B cell (primary cell): ENCODE measurements around the gene ORM1. TPM values are rescaled to one million over a fixed set of nuclear protein-coding genes. Genes with fewer than 3 reads are reported as not detected.

Source experiments
- ATAC-seq: fragments of 200-7000 bp; cut with Tn5 transposase; one replicate; pipeline ENCODE4 v1.10.0; 2021; ENCODE audit warnings: low read depth, mild to moderate bottlenecking, moderate number of reproducible peaks, moderate library complexity
- CTCF ChIA-PET: fragments of 350-600 bp; sonication (Branson Sonifier 250); formaldehyde crosslinking; loops from one replicate; lab custom pipeline; 2021; ENCODE audit warnings: antibody characterized with exemption, inconsistent platforms; lab: Charles Lee
- POLR2A ChIA-PET: fragments of 350-600 bp; sonication (Branson Sonifier 250); formaldehyde crosslinking; loops from one replicate; lab custom pipeline; 2021; ENCODE audit warnings: antibody characterized with exemption; lab: Charles Lee
- DNase-seq: peaks from one replicate; pipeline ENCODE4 v3.0.0; 2013
- H2AFZ ChIP-seq: 2 replicates; pipeline ENCODE4 v1.6.1; 2012; ENCODE audit warnings: mild to moderate bottlenecking, low read depth, low read length; ENCODE audit not compliant: insufficient read depth, poor library complexity, severe bottlenecking
- H3K27ac ChIP-seq, 2 donors: 1 replicate in 1 of 2; 2 replicates in 1 of 2; pipeline ENCODE4 v1.5.1; 2012 to 2013; ENCODE audit warnings: low read length in 2 of 2, mild to moderate bottlenecking in 2 of 2, moderate library complexity in 1 of 2
- H3K27me3 ChIP-seq, 4 experiments: fragments of 200-600 bp in 1 of 4; sonication (generic) in 1 of 4; replicated peaks in 1 of 4; 1 replicate in 2 of 4; 2 replicates in 2 of 4; pipeline versions ENCODE4 v1.6.1 to v1.7.0; 2013 to 2016; ENCODE audit warnings: low read length in 3 of 4, mild to moderate bottlenecking in 2 of 4, mixed read lengths in 1 of 4, moderate library complexity in 1 of 4; ENCODE audit not compliant: insufficient read depth in 4 of 4, control insufficient read depth in 3 of 4; ENCODE audit errors: control extremely low read depth in 1 of 4
- H3K36me3 ChIP-seq, 2 experiments: replicated peaks in 1 of 2; 1 replicate in 1 of 2; 2 replicates in 1 of 2; pipeline versions ENCODE4 v1.6.1 to v1.7.1; 2013; ENCODE audit warnings: low read length in 1 of 2; ENCODE audit not compliant: insufficient read depth in 2 of 2, control insufficient read depth in 1 of 2; ENCODE audit errors: control extremely low read depth in 1 of 2, extremely low read depth in 1 of 2
- H3K4me1 ChIP-seq, 2 donors: fragments of 200-600 bp in 1 of 2; sonication (generic) in 1 of 2; 1 replicate in 1 of 2; 2 replicates in 1 of 2; pipeline versions ENCODE4 v1.5.1 to v1.6.1; 2013 to 2017; ENCODE audit warnings: low read length in 2 of 2; ENCODE audit not compliant: control insufficient read depth in 2 of 2, insufficient read depth in 2 of 2
- H3K4me2 ChIP-seq: replicated peaks from 2 replicates; pipeline ENCODE3; 2012; ENCODE audit warnings: mild to moderate bottlenecking, low read depth, low read length; ENCODE audit not compliant: poor library complexity, severe bottlenecking
- H3K4me3 ChIP-seq, 5 experiments: fragments of 200-600 bp in 1 of 5; sonication (generic) in 1 of 5; 1 replicate in 3 of 5; 2 replicates in 2 of 5; pipeline versions ENCODE4 v1.5.1 to v1.7.0; 2011 to 2016; ENCODE audit warnings: low read length in 4 of 5, mild to moderate bottlenecking in 4 of 5, low read depth in 2 of 5, control low read depth in 1 of 5, moderate library complexity in 1 of 5; ENCODE audit not compliant: insufficient read depth in 1 of 5; ENCODE audit errors: control extremely low read depth in 1 of 5, extremely low read depth in 1 of 5
- H3K79me2 ChIP-seq: fragments of 200-600 bp; sonication (generic); one replicate; pipeline ENCODE4 v1.6.0; 2016; ENCODE audit warnings: low read length; ENCODE audit not compliant: control insufficient read depth, insufficient read depth
- H3K9ac ChIP-seq: fragments of 200-600 bp; sonication (generic); 2 replicates; pipeline ENCODE4 v1.6.1; 2017; ENCODE audit warnings: mild to moderate bottlenecking, low read length, moderate library complexity
- H3K9me3 ChIP-seq, 3 donors: one replicate each; pipeline versions ENCODE4 v1.6.1 to v1.7.1; 2013; ENCODE audit warnings: low read length in 2 of 3; ENCODE audit not compliant: control insufficient read depth in 2 of 3, insufficient read depth in 1 of 3; ENCODE audit errors: control extremely low read depth in 1 of 3
- H4K20me1 ChIP-seq: 2 replicates; pipeline ENCODE4 v1.6.0; 2012; ENCODE audit warnings: mild to moderate bottlenecking, low read length; ENCODE audit not compliant: insufficient read depth, control insufficient read depth, poor library complexity, severe bottlenecking
- H3K27ac Mint-ChIP-seq: one replicate; pipeline ENCODE4 v1.8.0; 2021; ENCODE audit warnings: mixed read lengths
- H3K27me3 Mint-ChIP-seq: one replicate; pipeline ENCODE4 v1.8.0; 2021; ENCODE audit warnings: mixed read lengths
- H3K4me1 Mint-ChIP-seq: one replicate; pipeline ENCODE4 v1.8.0; 2021; ENCODE audit warnings: mixed read lengths
- H3K4me3 Mint-ChIP-seq: one replicate; pipeline ENCODE4 v1.8.0; 2021; ENCODE audit warnings: mixed read lengths
- H3K9me3 Mint-ChIP-seq: one replicate; pipeline ENCODE4 v1.8.0; 2022; ENCODE audit warnings: mixed read lengths; ENCODE audit not compliant: insufficient read depth
- EZH2 ChIP-seq: IDR thresholded peaks from 2 replicates; pipeline ENCODE4 v1.6.1; 2012; ENCODE audit warnings: borderline replicate concordance, low read depth, mild to moderate bottlenecking, moderate library complexity, low read length; ENCODE audit not compliant: insufficient read depth, poor library complexity, severe bottlenecking
- WGBS: methylation state at CpG from one replicate; pipeline ENCODE4 v1.1.5; 2013; ENCODE audit warnings: missing lambda C conversion rate; ENCODE audit not compliant: insufficient coverage; 5-methylcytosine and 5-hydroxymethylcytosine counted together
- intact Hi-C: fragments of 100-400 bp; cut with micrococcal nuclease; formaldehyde crosslinking; loops from one replicate; pipeline ENCODE4 v1.10.0; 2022
- polyA plus RNA-seq: library from polyadenylated mRNA; depleted of rRNA; stranded (reverse); fragments of >200 nt; gene quantifications from 2 replicates; pipeline ENCODE4 v1.2.3, GENCODE V29; 2012
- total RNA-seq, 2 donors: library from RNA; stranded (reverse); fragments of 120-200 nt in 1 of 2; gene quantifications; 1 replicate in 1 of 2; 2 replicates in 1 of 2; pipeline versions ENCODE4 v1.2.3 to v1.2.4, GENCODE V29; 2013 to 2022
- TF ChIP-seq, protein P1 (sequence below): fragments of 200-600 bp; IDR thresholded peaks from one replicate; pipeline ENCODE4 v1.8.0; 2022; ENCODE audit warnings: antibody characterized with exemption, mild to moderate bottlenecking

ORM1 gene
- total and polyA plus RNA-seq, 2 donors (not counting 1 experiment from before 2014, with no cell fraction given) = 0.13 TPM; not detected in 1

DNA sequence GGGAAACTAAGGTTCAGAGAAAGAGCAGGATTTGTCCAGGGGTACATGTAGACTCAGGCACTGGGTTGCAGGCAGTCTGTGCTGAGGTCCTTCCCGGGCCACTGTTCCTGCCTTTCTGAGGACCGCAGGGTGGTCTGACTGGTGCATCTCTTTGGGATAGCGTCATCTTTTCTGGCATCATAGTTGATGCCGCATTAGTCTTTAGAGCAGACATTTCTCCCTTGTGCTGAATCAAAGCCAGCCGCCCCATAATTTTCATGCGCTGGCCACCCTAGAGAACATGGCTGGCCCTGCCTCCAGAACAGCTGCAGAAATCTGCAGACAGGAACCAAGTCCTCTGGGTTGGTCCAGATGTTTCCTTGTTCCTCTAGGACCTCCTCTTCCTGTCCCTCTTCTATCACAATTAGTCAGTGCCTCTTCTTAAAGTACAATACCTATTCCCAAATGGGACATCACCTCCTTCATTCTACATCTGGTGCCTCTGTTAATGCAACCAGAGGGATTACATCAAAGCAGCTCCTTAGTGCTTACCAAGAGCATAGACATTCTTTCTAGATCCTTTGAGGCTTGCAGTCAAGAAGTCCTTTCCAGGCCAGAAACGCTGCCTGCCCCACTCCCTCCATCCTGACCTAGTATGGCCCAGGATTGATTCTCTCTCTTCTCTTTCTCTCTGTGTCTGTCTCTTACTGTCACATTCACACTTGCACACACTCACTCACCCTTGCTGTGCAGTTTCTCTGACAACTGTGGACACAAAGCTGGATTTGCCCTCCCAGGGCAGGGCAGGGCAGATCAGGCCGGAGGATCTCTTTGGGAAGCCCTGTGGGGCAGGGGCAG is 42.0 kb upstream of the ORM1 start:
- no peak overlapping the region for H2AFZ ChIP-seq
- TF ChIP-seq, protein P1, sequence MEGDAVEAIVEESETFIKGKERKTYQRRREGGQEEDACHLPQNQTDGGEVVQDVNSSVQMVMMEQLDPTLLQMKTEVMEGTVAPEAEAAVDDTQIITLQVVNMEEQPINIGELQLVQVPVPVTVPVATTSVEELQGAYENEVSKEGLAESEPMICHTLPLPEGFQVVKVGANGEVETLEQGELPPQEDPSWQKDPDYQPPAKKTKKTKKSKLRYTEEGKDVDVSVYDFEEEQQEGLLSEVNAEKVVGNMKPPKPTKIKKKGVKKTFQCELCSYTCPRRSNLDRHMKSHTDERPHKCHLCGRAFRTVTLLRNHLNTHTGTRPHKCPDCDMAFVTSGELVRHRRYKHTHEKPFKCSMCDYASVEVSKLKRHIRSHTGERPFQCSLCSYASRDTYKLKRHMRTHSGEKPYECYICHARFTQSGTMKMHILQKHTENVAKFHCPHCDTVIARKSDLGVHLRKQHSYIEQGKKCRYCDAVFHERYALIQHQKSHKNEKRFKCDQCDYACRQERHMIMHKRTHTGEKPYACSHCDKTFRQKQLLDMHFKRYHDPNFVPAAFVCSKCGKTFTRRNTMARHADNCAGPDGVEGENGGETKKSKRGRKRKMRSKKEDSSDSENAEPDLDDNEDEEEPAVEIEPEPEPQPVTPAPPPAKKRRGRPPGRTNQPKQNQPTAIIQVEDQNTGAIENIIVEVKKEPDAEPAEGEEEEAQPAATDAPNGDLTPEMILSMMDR = no peak
- TF ChIP-seq EZH2 = no peak
- H4K20me1 ChIP-seq = no peaks in the 10 kb centered on the region
- peaks cover 9% of the 10 kb centered on the region for H3K27me3 Mint-ChIP-seq
- H3K4me3 Mint-ChIP-seq = no peak overlapping the region
- no peaks in the 10 kb centered on the region for H3K27me3 ChIP-seq
- DNase-seq (no peak), ATAC-seq (no peak)
- no peaks in the 10 kb centered on the region for H3K9me3 ChIP-seq
- H3K4me1 ChIP-seq = no peaks in the 10 kb centered on the region
- intact Hi-C loops = no loop called here
- no peaks in the 10 kb centered on the region for H3K79me2 ChIP-seq
- H3K27ac Mint-ChIP-seq = no peak overlapping the region
- no peaks in the 10 kb centered on the region for H3K4me1 Mint-ChIP-seq
- POLR2A ChIA-PET = no interaction called here
- H3K36me3 ChIP-seq = no peaks in the 10 kb centered on the region
- no peaks in the 10 kb centered on the region for H3K9me3 Mint-ChIP-seq
- no peak overlapping the region for H3K4me2 ChIP-seq
- no peak overlapping the region for H3K9ac ChIP-seq
- H3K4me3 ChIP-seq = no peak overlapping the region
- 93% methylated on average over 8 of the region's 8 CpGs for WGBS
- H3K27ac ChIP-seq = no peak overlapping the region
- CTCF ChIA-PET = interaction anchor here (0.6 kb wide), 1 partner anchor 90 kb away, joined by 3 read pairs; no protein-coding TSS in a partner anchor

DNA sequence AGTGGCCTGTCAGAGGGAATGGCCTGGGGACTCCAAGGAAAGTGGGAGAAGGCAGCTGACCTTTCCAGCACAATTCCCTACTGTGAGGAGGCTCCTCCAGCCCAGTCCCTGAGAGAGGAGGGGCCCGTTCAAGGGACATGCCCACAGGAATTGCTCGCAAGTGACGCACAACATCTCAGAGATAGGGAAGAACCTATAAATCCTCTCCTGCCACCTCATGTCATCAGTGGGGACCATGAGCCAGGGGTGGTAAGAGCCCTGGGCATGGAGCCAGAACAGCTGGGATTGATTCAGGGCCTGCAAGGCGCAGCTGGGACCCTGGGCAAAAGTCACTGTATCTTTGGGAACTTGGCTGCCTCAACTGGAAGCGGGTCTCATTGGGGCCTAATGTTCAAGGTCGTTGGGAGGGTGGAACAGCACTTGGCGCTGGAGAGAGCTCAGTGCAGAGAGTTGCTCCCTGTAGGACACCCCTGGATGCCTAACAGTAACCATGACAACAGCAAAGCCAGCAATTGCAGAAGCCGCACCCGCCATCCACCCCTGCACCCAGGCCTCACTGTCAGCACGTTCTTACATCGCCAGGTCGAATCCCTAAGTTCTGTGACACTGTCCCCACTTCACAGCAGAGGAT is 41.3 kb upstream of the ORM1 start:
- 92% methylated on average over 9 of the region's 12 CpGs for WGBS
- H3K4me2 ChIP-seq = no peak overlapping the region
- POLR2A ChIA-PET = no interaction called here
- no peak overlapping the region for H3K4me3 ChIP-seq
- intact Hi-C loops = no loop called here
- TF ChIP-seq, protein P1 = no peak
- TF ChIP-seq EZH2 = no peak
- H3K9ac ChIP-seq = no peak overlapping the region
- DNase-seq (no peak), ATAC-seq (no peak)
- H3K79me2 ChIP-seq = no peaks in the 10 kb centered on the region
- Mint-ChIP-seq H3K4me1 (no peaks in the 10 kb centered on the region), H3K9me3 (no peaks in the 10 kb centered on the region), H3K27ac (no peak overlapping the region), H3K27me3 (peaks cover 6% of the 10 kb centered on the region), H3K4me3 (no peak overlapping the region)
- H3K4me1 ChIP-seq = no peaks in the 10 kb centered on the region
- H3K27ac ChIP-seq = no peak overlapping the region
- H3K9me3 ChIP-seq = no peaks in the 10 kb centered on the region
- CTCF ChIA-PET = no interaction called here
- no peaks in the 10 kb centered on the region for H3K36me3 ChIP-seq
- no peak overlapping the region for H2AFZ ChIP-seq
- H3K27me3 ChIP-seq = no peaks in the 10 kb centered on the region
- no peaks in the 10 kb centered on the region for H4K20me1 ChIP-seq
